H1 (cell line): ENCODE measurements around the gene SLC4A1AP. TPM values are rescaled to one million over a fixed set of nuclear protein-coding genes. Genes with fewer than 3 reads are reported as not detected.

Source experiments
- BACH1 ChIP-seq: IDR thresholded peaks from 2 replicates; pipeline ENCODE4 v1.6.1; 2012; ENCODE audit warnings: low read length, improper control_type of control experiment
- CEBPB ChIP-seq: IDR thresholded peaks from 2 replicates; pipeline ENCODE4 v1.6.1; 2012; ENCODE audit warnings: low read depth, low read length
- CHD2 ChIP-seq: IDR thresholded peaks from 2 replicates; pipeline ENCODE4 v1.6.1; 2012; ENCODE audit warnings: low read length, improper control_type of control experiment
- CTBP2 ChIP-seq: IDR thresholded peaks from 2 replicates; pipeline ENCODE4 v1.7.0; 2011; ENCODE audit warnings: borderline replicate concordance, mild to moderate bottlenecking, moderate library complexity, mixed read lengths, low read length; ENCODE audit not compliant: insufficient read depth, insufficient read length
- EZH2 ChIP-seq: fragments of 200-600 bp; sonication (generic); IDR thresholded peaks from 2 replicates; pipeline ENCODE4 v1.7.1; 2012; ENCODE audit warnings: low read depth, mild to moderate bottlenecking, moderate library complexity, low read length, inconsistent platforms; ENCODE audit not compliant: severe bottlenecking
- JUND ChIP-seq: IDR thresholded peaks from 2 replicates; pipeline ENCODE4 v1.6.1; 2011; ENCODE audit warnings: mild to moderate bottlenecking, improper control_type of control experiment, low read length
- NRF1 ChIP-seq: IDR thresholded peaks from 2 replicates; pipeline ENCODE4 v1.6.1; 2011; ENCODE audit warnings: mild to moderate bottlenecking, low read depth, low read length, improper control_type of control experiment
- POU5F1 ChIP-seq: IDR thresholded peaks from 2 replicates; pipeline ENCODE4 v1.6.1; 2011; ENCODE audit warnings: low read depth, mild to moderate bottlenecking, low read length, moderate library complexity
- SRF ChIP-seq: IDR thresholded peaks from 2 replicates; pipeline ENCODE4 v1.6.1; 2011; ENCODE audit warnings: mild to moderate bottlenecking, low read depth, low read length, moderate library complexity
- polyA plus RNA-seq, 7 experiments: library from polyadenylated mRNA; depleted of rRNA in 3 of 7; stranded (reverse) in 5 of 7; unstranded in 2 of 7; fragments of >200 nt in 5 of 7; fragments of 200-250 nt in 2 of 7; gene quantifications; 1 replicate in 5 of 7; 2 replicates in 1 of 7; 4 replicates in 1 of 7; pipeline versions ENCODE4 v1.2.1 to v1.2.3, GENCODE V29; 2011 to 2013; ENCODE audit warnings: missing spikeins in 2 of 7, mixed read lengths in 2 of 7
- total RNA-seq: library from RNA; stranded (reverse); fragmentation: NEBNext Ultra II Directional; extraction: Animal tissue kit (Norgen Biotek cat#: 25700); gene quantifications from 2 replicates; pipeline ENCODE4 v1.2.1, GENCODE V29; 2021
- TF ChIP-seq, protein P1 (sequence below): fragments of 300-600 bp; sonication (generic); IDR thresholded peaks from 2 replicates; pipeline ENCODE4 v1.7.1; 2012; ENCODE audit warnings: low read length, moderate library complexity, mild to moderate bottlenecking, inconsistent platforms; ENCODE audit not compliant: insufficient replicate concordance

SLC4A1AP gene
- total and polyA plus RNA-seq, 2 of the 8 experiments (the other 6 are each of a cell fraction or from before 2014, with no cell fraction given), result 8.1 to 18.4 TPM

DNA sequence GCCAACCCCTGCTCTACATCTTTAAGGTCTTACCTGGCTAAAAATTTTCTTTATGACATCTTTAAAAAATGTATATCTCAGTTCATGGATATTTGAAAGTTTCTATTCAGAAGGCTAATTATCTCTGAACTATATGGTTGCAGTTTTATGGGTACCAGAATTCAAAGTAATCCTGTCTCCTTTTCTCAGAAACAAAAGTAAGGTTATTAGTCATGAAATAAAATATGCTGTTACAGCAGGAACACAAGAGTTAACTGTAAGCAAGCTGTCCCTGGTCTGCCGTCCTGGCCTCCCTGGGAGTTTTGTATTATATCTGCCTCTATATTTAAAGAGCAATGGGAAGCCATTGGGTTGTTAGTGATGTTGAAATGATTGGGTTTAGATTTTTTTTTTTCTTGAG lies 34.0 kb downstream of the SLC4A1AP start (continued):
- TF ChIP-seq, protein P1, sequence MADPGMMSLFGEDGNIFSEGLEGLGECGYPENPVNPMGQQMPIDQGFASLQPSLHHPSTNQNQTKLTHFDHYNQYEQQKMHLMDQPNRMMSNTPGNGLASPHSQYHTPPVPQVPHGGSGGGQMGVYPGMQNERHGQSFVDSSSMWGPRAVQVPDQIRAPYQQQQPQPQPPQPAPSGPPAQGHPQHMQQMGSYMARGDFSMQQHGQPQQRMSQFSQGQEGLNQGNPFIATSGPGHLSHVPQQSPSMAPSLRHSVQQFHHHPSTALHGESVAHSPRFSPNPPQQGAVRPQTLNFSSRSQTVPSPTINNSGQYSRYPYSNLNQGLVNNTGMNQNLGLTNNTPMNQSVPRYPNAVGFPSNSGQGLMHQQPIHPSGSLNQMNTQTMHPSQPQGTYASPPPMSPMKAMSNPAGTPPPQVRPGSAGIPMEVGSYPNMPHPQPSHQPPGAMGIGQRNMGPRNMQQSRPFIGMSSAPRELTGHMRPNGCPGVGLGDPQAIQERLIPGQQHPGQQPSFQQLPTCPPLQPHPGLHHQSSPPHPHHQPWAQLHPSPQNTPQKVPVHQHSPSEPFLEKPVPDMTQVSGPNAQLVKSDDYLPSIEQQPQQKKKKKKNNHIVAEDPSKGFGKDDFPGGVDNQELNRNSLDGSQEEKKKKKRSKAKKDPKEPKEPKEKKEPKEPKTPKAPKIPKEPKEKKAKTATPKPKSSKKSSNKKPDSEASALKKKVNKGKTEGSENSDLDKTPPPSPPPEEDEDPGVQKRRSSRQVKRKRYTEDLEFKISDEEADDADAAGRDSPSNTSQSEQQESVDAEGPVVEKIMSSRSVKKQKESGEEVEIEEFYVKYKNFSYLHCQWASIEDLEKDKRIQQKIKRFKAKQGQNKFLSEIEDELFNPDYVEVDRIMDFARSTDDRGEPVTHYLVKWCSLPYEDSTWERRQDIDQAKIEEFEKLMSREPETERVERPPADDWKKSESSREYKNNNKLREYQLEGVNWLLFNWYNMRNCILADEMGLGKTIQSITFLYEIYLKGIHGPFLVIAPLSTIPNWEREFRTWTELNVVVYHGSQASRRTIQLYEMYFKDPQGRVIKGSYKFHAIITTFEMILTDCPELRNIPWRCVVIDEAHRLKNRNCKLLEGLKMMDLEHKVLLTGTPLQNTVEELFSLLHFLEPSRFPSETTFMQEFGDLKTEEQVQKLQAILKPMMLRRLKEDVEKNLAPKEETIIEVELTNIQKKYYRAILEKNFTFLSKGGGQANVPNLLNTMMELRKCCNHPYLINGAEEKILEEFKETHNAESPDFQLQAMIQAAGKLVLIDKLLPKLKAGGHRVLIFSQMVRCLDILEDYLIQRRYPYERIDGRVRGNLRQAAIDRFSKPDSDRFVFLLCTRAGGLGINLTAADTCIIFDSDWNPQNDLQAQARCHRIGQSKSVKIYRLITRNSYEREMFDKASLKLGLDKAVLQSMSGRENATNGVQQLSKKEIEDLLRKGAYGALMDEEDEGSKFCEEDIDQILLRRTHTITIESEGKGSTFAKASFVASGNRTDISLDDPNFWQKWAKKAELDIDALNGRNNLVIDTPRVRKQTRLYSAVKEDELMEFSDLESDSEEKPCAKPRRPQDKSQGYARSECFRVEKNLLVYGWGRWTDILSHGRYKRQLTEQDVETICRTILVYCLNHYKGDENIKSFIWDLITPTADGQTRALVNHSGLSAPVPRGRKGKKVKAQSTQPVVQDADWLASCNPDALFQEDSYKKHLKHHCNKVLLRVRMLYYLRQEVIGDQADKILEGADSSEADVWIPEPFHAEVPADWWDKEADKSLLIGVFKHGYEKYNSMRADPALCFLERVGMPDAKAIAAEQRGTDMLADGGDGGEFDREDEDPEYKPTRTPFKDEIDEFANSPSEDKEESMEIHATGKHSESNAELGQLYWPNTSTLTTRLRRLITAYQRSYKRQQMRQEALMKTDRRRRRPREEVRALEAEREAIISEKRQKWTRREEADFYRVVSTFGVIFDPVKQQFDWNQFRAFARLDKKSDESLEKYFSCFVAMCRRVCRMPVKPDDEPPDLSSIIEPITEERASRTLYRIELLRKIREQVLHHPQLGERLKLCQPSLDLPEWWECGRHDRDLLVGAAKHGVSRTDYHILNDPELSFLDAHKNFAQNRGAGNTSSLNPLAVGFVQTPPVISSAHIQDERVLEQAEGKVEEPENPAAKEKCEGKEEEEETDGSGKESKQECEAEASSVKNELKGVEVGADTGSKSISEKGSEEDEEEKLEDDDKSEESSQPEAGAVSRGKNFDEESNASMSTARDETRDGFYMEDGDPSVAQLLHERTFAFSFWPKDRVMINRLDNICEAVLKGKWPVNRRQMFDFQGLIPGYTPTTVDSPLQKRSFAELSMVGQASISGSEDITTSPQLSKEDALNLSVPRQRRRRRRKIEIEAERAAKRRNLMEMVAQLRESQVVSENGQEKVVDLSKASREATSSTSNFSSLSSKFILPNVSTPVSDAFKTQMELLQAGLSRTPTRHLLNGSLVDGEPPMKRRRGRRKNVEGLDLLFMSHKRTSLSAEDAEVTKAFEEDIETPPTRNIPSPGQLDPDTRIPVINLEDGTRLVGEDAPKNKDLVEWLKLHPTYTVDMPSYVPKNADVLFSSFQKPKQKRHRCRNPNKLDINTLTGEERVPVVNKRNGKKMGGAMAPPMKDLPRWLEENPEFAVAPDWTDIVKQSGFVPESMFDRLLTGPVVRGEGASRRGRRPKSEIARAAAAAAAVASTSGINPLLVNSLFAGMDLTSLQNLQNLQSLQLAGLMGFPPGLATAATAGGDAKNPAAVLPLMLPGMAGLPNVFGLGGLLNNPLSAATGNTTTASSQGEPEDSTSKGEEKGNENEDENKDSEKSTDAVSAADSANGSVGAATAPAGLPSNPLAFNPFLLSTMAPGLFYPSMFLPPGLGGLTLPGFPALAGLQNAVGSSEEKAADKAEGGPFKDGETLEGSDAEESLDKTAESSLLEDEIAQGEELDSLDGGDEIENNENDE, result no peak
- TF ChIP-seq POU5F1 (no peak), JUND (no peak), EZH2 (no peak), CEBPB (no peak), SRF (no peak), CTBP2 (no peak), NRF1 (no peak), BACH1 (no peak), CHD2 (no peak)
